Mucosa of stomach (tissue), 1 donor: ENCODE data around the gene OLFML3.
"Not testable (repeated sequence)": the region's sequence is repeated elsewhere in the genome, so short reads cannot be mapped to it uniquely, and the experiment has no call there.

Experiments
- H3K27me3 ChIP-seq: one replicate; pipeline ENCODE4 v1.7.0; 2013; ENCODE audit warnings: mild to moderate bottlenecking, low read length; ENCODE audit not compliant: control insufficient read depth, insufficient read depth
- H3K36me3 ChIP-seq: one replicate; pipeline ENCODE4 v1.7.0; 2013; ENCODE audit warnings: low read length; ENCODE audit not compliant: control insufficient read depth, insufficient read depth
- H3K4me1 ChIP-seq: one replicate; pipeline ENCODE4 v1.7.0; 2013; ENCODE audit warnings: mild to moderate bottlenecking, low read length; ENCODE audit not compliant: control insufficient read depth, insufficient read depth
- H3K4me3 ChIP-seq: one replicate; pipeline ENCODE4 v1.7.0; 2013; ENCODE audit warnings: low read length
- H3K9ac ChIP-seq: one replicate; pipeline ENCODE4 v1.7.0; 2013; ENCODE audit warnings: mild to moderate bottlenecking, low read length, moderate library complexity
- H3K9me3 ChIP-seq: one replicate; pipeline ENCODE4 v1.7.0; 2013; ENCODE audit warnings: mild to moderate bottlenecking, low read length, moderate library complexity; ENCODE audit not compliant: control insufficient read depth
- donor health status: Pancreatic carcinoma.

OLFML3 gene

DNA sequence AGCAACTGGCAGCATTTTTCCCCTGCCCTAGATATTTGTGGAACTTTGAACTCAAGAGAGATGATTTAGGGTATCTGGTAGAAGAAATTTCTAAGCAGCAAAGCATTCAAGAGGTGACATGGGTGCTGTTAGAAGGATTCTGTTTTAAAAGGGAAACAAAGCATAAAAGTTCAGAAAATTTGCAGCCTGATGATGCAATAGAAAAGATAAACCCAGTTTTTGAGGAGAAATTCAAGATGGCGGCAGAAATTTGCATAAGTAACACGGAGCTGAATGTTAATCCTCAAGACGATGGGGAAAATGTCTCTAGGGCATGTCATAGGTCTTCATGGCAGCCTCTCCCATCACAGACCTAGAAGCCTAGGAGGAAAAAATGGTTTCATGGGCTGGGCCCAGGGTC, 40.5 kb downstream of the OLFML3 start:
- not testable (repeated sequence) for H3K9ac ChIP-seq, H3K9me3 ChIP-seq, H3K27me3 ChIP-seq, H3K36me3 ChIP-seq, H3K4me3 ChIP-seq, H3K4me1 ChIP-seq

GRCh38 chr1:114021665-114022099, 42.4 kb downstream of the OLFML3 start:
- no peak overlapping the region for H3K9ac ChIP-seq
- H3K4me3 ChIP-seq = no peak overlapping the region
- H3K9me3 ChIP-seq = no peaks in the 10 kb centered on the region
- H3K27me3 ChIP-seq = no peaks in the 10 kb centered on the region
- H3K36me3 ChIP-seq = no peaks in the 10 kb centered on the region
- no peaks in the 10 kb centered on the region for H3K4me1 ChIP-seq

DNA sequence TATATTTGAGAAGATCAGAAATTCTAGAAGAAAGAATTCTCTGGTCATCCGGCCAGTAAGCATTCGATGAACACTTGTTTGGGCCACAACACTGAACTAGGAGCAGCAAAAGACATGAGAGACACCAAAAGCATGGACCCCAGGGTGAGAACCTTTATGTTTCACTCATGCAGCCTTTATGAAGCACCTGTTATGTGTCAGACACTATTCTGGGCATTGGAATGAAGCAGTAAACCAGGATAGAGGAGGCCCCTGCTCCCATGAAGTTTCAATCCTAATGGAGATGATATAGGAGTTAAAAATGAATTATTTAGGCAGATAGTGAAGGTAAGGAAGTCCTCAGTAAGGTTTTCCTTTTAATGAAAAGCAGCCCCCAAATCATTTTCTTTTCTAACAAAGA, 43.6 kb downstream of the OLFML3 start:
- Histone ChIP-seq H3K4me1 (no peaks in the 10 kb centered on the region), H3K9me3 (no peaks in the 10 kb centered on the region), H3K9ac (no peak overlapping the region), H3K36me3 (no peaks in the 10 kb centered on the region), H3K4me3 (no peak overlapping the region), H3K27me3 (no peaks in the 10 kb centered on the region)

DNA sequence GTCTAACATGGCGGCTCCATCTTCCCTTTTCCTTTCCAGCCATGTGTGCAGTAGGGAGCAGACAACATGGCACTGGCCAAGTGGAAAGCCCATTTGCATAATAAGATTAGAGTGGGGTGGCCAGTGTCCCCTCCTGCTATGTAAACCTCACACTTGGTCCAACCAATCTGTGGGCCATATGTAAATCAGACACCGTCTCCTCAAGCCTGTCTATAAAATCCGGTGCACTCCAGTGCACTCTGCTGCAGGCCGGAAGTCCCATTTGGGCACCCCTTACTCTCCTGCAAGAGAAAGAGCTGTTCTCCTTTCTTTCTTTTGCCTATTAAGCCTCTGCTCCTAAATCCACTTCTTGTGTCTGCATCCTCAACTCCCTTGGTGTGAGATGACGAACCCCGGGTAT, 44.1 kb downstream of the OLFML3 start:
- H3K27me3 ChIP-seq = no peaks in the 10 kb centered on the region
- H3K4me1 ChIP-seq = no peaks in the 10 kb centered on the region
- H3K9ac ChIP-seq = no peak overlapping the region
- no peak overlapping the region for H3K4me3 ChIP-seq
- no peaks in the 10 kb centered on the region for H3K9me3 ChIP-seq
- H3K36me3 ChIP-seq = no peaks in the 10 kb centered on the region

GRCh38 chr1:114024049-114024448, 44.8 kb downstream of the OLFML3 start:
- no peak overlapping the region for H3K9ac ChIP-seq
- no peaks in the 10 kb centered on the region for H3K36me3 ChIP-seq

DNA sequence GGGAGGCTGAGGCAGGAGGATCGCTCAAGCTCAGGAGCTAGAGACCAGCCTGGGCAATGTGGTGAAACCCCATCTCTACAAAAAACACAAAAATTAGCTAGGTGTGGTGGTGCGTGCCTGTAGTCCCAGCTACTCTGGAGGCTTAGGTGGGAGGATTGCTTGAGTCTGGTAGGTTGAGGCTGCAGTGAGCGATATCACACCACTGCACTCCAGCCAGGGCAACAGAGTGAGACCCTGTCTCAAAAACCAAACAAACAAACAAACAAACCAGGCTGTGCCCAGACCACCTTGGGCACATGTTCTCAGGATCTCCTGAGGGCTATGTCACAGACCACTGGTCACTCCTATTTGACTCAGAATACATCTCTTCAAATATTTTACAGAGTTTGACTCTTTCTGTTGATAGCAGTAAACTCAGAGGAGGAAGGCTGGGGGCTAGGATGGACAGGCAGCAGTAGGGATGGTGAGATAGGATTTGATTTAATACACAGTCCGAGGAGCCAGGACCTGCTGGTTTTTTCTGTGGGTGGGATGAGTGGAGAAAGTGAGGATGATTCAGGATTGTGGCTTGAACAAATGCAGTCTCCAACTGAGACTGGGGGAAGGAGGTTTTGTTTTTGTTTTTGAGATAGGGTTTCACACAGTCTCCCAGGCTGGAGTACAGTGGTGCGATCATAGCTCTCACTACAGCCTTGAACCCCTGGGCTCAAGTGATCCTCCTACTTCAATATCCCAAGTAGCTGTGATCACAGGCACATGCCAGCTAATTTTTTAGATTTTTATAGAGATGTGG, 46.5 kb downstream of the OLFML3 start:
- H3K9me3 ChIP-seq = no peaks in the 10 kb centered on the region
- no peaks in the 10 kb centered on the region for H3K4me1 ChIP-seq
- H3K4me3 ChIP-seq = no peak overlapping the region
- no peaks in the 10 kb centered on the region for H3K27me3 ChIP-seq
- no peak overlapping the region for H3K9ac ChIP-seq
- H3K36me3 ChIP-seq = no peaks in the 10 kb centered on the region

More at GRCh38 chr1:114024049-114024448, 44.8 kb downstream of the OLFML3 start:
- no peaks in the 10 kb centered on the region for H3K9me3 ChIP-seq
- H3K4me1 ChIP-seq = no peaks in the 10 kb centered on the region
- H3K27me3 ChIP-seq = no peaks in the 10 kb centered on the region
- no peak overlapping the region for H3K4me3 ChIP-seq

- Histone ChIP-seq H3K4me3 (no peak overlapping the region), H3K27me3 (no peaks in the 10 kb centered on the region), H3K4me1 (no peaks in the 10 kb centered on the region), H3K36me3 (no peaks in the 10 kb centered on the region), H3K9me3 (no peaks in the 10 kb centered on the region), H3K9ac (no peak overlapping the region)
Measured at GRCh38 chr1:114026797-114027196, 47.5 kb downstream of the OLFML3 start.
